Hematopoietic multipotent progenitor cell treated with erythropoietin and hydrocortisone succinate and interleukin-3 and kit ligand, for 6 days (in vitro differentiated cells): ENCODE measurements around the gene PARP16.
"Not testable (repeated sequence)": the region's sequence is repeated elsewhere in the genome, so short reads cannot be mapped to it uniquely, and the experiment has no call there.

Experiments
- DNase-seq: peaks from one replicate; pipeline ENCODE4 v3.0.0-alpha.2; 2015

The PARP16 gene

DNA sequence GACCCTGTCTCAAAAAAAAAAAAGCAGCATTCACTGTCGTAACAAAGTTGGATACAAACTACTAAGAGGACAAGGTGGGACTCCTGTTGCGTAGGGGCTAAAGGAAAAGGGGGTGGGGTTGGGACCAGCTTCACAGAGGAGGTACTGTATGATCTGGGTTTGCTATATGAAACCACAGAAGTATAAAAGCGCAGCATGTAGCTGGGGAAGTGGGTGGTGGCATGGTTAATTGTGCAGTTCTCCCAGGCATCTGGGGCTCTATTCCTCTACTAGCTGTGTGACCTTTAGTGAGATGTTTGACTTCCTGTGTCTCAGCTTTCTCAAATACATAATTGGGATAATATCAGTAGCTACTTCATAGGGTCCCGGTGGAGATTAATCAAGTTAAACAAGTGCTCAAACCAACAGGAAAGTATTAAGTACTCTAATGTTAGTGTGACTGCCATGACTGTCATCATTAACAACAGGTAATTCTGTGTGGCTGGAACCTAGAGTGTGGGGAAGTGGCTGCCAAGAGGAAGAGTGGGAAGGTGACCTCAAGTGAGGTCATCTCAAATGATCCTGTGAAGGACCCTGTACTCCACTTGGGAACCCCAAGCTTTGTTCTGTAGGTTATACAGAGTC is 11.5 kb downstream of the PARP16 start:
- no peak for DNase-seq

DNA sequence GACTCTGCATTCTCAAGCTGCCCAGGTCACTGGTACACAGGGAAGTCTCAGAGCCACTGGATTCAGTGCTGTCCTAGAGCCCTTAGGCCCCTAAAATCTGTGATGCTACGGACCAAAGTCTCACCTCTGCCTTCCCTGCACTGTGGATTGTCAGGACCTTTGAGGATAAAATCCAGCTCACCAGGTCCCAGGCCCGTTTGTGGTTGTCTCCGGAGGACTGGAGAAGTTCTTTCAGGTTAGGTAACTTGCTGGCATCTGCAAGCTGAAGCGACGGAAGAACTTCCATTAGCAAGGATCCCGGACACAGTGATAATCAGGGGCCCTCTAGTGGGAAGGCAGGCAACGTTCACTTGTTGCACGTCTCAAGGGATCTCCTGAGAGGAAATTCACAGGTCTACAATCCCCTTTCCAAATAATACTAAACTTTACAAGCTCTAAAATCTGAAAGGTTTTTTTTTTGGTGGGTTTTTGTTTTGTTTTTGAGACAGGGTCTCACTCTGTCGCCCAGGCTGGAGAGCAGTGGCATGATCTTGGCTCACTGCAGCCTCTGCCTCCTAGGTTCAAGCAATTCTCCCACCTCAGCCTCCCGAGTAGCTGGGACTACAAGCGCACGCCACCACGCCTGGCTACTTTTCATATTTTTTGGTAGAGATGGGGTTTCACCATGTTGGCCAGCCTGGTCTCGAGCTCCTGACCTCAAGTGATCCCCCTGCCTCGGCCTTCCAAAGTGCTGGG is 15.7 kb downstream of the PARP16 start:
- peak; percentile 80 for DNase-seq

DNA sequence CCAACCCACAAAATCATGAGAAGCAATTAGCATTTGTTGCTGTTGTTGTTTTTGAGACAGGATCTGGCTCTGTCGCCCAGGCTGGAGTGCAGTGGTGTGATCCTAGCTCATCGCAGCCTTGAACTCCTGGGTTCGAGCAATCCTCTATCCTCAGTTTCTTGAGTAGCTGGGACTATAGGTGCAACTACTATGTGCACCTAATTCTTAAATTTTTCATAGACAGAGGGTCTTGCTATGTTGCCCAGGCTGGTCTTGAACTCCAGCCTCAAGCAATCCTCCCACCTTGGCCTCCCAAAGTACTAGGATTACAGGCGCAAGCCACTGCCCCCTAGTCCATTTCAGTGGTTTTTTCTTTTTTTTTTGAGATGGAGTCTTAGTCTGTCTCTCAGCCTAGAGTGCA is 18.3 kb downstream of the PARP16 start:
- no peak for DNase-seq

DNA sequence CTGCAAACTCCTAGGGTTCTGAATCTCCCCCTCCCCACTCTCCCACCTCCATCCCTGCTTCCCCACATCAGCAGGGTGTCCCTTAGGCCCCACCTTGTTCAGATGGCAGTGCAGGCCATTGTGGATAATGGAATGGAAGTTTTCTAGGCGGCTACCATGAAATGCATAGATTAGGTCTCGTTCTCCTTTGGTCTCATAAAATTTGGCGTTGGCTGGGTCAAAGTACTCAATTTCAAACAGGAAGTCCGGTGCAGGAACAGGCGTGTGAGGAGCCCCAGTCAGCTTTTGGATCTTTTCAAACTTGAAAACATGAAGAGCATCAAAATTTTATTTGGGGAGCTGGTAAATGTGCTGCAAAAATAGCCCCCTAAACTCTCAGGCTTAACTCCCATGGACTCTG is 20.2 kb downstream of the PARP16 start:
- DNase-seq = no peak

DNA sequence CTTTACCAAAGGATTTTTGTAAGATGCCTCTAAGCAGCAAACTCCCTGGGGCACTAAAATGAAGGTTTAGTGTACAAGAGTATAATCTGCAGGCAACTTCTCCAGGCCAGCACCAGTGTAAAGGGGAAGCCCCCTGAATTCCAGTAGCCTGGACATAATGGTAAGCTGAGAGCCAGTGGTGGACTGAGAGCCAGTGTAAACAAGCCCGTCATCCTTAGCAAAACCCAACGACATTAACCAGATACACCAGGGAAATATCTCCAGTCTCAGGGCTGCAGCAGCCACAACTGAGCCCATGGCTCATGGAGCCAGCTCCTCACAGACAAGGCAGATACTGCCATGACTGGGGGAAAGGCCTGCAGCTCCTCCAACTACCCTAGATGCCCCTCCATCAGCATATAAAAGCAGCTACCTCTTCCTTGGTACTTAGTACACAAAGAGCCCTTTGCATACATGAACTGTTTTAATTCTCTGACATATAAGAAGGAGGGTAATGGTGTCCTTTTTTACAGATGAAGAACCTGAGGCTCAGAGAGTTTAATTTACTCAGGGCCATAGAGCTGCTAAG is 21.7 kb downstream of the PARP16 start:
- DNase-seq = no peak

DNA sequence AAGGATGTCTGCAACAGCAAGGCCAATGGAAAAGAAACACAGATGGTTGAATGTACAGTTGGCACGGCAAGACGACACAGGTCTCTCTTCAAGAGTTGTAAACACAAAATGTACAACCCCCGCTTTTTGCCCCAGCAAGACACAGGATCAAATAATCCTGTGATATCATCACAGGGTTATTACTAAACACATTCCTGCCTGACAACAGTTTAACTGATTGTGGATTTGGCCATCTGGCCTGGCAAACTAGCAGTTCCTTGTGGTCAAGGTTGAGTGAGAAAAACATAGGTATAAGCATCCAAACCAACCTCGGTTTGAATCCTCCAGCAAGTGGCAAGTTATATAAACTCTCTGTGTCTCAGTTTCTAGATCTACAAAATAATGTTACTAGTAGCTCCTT is 23.4 kb downstream of the PARP16 start:
- no peak for DNase-seq

DNA sequence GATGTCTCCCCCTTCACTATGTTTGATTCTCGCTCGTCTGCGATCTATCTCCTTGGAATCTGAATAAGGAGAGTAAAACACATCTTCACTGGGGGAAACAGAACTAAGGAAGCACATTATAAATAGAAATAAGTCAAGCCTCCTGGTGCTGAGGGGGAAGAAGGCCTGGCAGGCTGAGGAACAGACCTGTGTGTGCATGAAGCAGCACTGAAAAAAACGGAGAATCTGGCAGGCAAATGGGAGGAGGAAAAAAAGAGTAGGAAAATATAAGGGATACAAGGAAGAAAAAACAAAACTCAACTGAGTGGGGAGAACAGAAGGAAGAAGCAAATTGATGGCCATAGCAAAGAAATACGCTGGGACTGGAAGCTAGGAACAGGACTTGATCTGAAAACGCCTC is 25.7 kb downstream of the PARP16 start:
- DNase-seq = no peak

DNA sequence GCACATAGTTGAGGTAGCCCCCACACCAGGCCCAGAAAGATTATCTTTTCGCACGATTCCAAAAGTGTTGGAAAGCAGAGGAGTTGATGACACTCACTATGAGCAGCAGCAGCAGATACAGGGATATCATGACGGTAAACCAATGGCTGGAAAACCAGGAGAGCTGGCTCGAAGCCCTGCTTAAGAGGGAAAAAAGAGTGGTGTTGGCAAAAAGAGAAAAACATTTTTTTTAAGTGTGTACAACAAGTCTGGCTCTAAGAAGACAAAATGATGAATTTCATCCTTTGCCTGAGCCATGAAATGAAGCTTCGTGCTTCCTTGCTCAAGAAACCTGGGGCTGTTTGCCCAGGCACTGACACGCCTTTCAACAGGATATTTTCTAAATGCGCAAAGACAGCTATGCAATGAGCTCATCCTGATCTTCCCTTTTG is 27.3 kb downstream of the PARP16 start:
- DNase-seq = no peak

DNA sequence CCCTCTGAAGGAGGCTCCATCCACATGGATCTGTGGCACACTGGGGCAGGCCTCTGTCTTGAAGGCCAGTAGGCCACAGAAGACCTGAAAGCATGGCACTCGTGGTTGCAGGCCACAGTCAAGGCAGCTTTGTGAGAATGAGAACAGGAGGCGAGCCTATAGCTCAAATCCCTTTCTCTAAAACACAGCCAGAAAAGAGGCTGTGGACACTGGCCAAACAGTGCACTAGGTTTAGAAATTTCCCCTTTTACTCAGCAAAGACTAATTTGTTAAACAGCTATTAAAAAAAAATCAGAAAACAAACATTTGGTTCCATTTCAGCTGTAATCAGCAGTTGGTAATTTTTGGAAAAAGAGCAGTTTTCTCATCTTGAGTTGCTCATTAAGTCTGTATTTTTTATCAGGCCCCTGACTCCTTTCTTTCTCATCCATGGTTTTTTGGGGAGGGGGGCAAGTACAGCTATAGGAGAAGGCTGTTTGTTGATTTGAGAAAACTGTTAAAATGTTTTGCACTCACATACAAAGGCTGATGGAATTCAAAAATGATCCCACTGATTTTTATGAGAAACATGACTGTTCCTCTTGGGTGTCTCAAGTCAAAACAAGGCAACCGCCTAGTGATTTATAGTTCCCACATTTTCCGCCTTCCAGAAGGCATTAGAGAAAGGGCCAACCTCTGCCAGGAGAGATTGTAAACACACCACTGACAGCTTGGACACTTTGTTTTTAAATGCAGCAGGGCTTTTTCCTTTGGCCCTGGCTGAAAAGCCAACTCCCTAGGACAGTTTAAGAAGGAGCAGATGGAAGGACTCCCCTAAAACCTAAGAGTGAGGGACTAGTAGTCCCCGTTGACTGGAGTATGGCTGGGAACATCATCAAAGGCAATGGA is 28.1 kb downstream of the PARP16 start:
- no peak for DNase-seq

DNA sequence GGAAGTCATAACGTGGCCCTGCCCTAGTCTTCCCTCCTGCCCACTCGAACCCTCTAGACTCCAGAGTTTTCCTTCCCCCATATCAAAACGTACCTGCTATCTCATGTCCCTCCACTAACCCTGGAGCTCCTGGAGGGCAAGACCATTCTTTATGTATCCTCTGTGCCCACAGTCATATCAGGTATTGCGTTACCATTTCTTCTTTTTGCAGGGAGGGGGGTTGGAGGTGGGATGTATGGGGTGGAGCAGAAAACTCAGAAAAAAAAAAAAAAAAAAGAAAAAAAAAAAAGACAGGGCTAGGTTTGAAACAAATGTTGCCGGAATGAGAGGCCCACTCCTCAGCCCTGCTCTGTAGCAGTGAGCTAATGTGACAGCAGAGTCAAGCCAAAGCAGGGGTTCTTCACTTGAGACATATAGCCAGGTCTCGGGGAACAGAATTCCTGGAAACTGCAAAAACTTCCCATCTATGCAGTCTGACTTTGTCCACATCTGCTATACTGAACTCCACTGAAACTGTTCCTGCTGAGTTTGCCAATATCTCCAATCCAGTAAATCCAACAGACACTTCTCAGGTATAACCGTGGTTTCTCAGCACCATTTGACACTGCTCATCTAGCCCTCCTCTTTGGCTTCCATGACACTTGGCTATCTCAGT is 31.1 kb downstream of the PARP16 start:
- no peak for DNase-seq

DNA sequence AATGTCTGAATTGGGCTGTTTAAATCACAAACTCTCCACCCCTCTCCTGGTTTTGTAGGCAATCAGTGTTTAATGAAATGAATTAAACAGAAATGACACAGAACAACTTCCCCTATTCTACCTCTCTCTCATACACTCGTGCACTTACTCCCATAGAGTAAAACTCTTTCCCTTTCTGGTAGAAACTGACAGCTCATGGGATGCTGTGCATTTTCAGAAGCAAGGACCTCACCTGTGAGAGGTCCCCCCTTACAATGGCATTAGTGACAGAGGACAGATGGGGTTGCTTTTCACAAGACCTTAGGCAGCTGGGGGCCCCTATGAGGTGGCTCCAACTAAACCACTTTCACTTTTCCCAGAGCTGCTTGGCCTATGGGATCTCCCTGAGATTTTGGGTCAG is 31.9 kb downstream of the PARP16 start:
- DNase-seq = no peak

DNA sequence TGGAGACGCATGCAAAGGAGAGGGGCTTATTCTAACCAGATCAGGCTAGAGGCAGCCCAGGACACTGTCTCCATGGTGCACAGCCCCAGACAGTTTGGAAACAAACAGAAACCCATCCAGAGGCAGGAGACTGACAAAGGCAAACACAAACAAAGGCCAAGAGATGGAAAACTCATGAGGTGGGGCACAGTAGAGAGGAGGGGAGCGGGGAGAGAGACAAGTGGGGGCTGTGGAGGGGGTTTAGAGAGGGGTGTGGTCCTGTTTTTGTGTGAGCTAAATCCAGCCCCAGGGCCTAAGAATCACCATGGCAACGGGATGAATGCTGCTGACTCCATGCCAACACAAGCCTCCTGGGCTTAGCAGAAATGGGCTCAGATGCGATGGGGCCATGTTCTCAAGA is 32.3 kb downstream of the PARP16 start:
- no peak for DNase-seq

DNA sequence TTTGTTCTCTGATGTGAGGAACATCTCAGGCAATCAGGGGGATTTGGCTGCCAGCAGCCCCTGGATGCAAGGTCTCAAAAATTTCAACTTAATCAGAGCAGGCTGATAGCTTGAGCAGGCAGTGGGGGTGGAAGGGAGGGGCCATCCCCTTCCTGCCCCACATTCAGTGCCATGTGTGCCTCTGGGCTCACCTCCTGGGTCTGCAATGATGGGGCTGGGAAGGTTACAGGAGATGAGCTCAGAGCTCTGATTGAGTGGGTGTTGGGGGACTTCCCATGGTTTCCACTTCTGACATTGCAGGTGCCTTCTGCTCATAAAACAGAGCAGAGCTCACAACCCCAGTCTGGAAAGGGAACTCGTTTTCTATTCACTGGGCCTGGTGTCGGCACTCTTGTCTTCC is 37.0 kb downstream of the PARP16 start:
- DNase-seq = no peak

DNA sequence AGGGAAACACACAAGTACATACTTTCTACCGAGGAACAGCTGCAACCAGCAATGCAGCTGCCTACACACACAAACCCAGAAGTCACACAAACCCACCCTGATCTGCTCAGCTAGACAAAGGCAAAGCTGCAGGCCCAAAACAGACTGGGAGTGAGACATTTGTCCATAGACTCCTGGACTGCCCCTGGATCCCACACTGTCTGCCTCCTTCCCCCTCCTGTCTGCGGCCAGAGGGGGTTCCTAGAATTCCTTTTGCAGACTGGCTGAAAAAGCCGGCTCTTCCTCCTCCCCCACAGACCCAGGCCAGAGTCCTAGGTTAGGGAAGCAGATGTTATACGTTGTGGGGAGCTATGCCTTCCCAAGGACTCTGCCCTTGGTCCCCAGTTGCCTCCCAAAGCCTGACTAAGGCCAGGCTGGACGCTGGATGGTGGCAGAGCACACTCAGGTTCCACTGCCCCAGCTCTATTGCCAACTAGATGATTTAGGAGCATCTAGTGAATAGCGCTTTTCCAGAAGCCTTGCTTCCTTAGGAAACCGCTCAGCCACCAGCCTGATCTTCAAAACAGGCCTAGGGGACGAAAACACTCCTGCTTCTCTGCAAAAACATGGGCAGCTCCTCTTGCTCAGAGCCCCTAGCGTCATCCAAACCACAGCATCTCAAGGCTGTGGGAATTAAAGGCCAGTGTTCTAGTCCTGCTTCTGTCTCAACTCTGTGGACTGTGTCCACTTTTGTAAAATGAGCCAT is 38.0 kb downstream of the PARP16 start:
- DNase-seq = no peak

DNA sequence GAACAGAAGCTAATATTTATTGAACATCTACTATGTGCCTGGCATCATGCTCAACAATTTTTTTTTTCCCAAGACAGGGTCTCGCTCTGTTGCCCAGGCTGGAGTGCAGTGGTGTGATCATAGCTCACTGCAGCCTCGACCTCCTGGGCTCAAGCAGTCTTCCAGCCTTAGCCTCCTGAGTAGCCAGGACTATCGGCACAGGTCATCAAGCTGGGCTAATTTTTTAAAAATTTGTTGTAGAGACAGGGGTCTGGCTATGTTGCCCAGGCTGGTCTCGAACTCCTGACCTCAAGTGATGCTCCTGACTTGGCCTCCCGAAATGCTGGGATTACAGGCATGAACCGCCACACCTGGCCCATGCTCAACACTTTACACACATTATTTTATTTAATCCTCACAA is 39.7 kb downstream of the PARP16 start:
- no peak for DNase-seq

DNA sequence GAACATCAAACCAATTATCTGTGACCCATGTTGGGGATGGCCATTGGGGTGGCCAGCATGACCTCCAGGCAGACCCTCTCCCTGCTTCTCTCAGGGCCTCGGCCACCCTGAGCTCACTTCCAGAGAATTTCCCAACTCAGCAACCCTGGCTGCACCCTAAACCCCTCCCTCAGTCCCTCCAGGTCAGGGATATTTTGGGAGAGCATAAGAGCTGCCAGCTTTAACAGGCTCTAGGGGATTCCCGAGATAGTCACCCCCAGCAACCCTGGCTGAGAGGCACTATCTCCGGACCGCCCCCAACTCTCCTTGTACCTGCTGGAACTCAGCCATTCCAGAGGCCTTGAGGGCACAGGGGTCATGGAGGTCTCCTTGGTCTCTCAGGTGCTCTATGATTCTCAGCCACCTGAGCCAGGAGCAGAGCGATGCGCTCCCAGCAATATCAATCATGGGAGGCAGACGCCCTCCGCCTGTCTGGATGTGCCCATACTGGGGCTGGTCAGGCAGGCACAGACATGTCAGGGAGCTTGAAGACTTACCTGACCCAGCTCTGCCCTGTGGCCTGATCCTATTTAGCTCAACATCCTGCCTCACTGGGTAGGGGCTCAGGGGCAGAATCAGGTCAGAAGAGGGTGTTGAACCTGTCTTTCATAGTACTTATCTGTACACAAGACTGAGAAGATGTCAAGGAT is 40.5 kb downstream of the PARP16 start:
- DNase-seq = no peak

DNA sequence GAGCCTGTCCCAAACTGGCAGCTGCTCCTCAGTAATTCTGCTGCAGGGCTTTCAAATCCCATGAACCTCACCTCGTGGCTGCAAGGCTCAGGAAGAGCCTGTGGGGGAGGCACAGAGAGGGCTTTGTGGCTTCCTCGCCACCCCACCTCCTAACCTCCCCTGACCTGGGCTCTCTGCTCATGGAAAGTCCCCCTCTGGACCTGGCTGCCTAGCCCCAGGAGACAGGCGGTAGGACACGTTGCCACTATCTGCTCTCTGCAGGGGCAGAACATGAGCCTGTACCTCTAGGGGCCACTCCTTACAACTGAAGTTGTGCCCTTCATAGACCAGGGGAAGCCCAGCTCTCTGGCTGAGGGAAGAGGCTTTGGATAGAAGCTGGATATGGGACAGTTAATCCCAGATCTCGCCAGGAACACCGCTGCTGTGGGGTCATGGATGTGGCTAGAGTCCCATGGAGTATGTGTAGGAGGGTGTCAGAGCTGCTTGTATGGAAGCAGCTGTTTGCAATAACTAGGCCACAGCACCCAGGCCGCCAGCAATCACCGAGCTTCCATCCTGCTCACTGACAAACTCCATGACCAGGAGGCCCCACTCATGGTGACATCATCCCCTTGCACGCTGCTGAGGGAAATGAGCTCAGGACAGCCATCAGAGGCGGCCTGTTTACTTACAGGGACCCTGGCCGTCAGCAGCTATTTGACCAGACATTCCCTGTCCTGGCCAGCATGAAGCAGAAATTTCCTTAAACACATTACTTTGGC is 41.4 kb downstream of the PARP16 start:
- DNase-seq = no peak

DNA sequence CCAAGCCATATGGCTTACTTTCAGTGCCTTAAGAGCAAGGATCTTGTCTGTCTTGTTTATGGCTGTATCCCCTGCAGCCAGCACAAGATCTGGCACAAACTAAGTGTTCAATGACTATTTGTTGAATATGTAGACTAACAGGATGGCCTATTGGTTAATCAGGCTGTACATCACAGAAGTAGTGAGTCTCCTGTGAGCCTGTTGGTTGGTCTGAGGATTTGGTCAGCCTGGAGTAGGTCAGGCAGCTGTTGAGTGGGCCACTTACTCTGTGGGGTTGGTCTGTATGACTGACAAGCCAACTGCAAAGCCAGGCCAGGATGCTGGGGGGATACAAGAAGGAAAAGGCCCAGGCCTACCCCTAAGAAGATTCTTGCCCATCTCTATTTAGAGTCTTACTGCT is 42.0 kb downstream of the PARP16 start:
- no peak for DNase-seq

DNA sequence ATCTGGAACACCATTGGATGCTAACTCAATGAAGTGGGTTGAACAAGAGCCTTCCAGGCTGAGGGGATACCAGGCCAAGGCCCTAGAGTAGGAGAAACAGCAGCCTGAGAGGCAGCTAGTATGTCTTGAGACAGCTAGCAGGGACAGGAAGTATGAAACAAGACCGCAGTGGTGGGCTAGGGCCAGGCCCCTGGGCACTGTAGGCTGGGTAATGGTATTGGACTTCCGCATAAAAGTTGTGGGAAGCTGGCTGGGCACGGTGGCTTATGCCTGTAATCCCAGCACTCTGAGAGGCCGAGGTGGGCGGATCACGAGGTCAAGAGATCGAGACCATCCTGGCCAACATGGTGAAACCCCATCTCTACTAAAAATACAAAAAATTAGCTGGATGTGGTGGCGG is 50.2 kb downstream of the PARP16 start:
- not testable (repeated sequence) for DNase-seq

DNA sequence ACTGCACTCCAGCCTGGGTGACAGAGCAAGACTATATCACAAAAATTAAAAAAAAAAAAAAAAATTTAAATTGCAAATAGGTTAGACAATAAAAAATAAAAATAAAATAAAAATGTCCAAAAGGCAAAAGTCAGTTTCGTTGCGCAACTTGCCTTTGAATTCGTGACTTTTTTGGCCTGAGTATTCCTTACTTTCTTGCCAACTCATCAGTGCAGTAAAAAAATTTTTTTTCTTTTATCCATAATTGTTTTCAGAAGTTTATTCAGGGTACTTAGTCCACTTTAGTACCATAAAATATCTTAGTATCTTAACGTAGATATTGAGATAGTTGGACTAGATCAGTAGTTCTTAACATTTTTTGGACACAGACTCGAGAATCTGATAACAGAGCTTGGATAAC is 53.0 kb downstream of the PARP16 start:
- DNase-seq = no peak

DNA sequence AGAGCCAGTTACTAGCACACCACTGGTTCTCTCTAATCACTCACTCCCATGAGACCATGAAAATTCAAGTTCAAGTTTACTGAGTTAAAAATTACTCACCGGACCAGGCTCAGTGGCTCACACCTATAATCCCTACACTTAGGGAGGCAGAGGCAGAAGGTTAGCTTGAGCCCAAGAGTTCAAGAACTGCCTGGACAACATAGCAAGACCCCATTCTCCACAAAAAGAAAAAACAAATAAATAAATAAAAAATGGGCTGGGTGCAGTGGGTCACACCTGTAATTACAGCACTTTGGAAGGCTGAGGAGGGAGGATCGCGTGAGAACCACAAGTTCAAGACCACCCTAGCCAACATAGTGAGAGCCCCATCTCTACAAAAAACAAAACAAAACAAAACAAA is 54.2 kb downstream of the PARP16 start:
- no peak for DNase-seq
